ENCODE measurements around the gene ZSWIM1. TPM values are rescaled to one million over a fixed set of nuclear protein-coding genes. Genes with fewer than 3 reads are reported as not detected.
A peak's percentile ranks its signal among the peaks of the same experiment; 100 is the strongest.

Gene ZSWIM1
- total and polyA plus RNA-seq, 2 experiments from 2014 or later: 11.7 to 13.5 TPM

GRCh38 chr20:45933266-45934045 is 52.4 kb downstream of the ZSWIM1 start:
- peaks cover 4% of the 10 kb centered on the region for H3K4me1 ChIP-seq (ENCODE audit: low read depth)
- peak; percentile 25 for TF ChIP-seq CTCF (IDR thresholded peaks at IDR 0.05; ENCODE audit: low read depth, low read length)

DNA sequence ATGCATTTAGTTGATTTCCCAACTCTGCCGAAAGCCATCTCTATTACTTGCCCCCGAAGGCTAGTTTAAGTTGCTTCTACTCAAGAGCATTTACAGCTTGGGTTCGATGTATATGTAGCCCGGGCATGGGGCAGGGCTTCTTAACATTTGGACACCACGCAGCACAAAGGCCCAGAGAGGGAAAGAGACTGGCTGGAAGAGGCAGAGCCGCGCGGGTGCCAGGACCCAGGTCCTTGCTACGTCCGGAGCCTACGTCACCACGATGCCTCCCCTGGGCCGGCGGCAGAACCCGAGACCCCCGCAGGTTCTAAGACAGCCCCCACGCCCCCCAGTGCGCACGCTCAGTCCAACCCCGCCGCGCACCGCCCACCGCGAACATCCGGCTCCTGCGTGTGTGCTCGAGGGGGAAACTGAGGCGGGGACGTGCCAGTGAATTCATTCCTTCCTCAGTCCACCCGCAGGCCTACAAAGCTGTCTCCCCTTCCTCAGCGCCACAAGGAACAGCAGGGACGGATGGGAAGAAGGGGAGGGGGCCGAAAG is 53.1 kb downstream of the ZSWIM1 start:
- no peaks in the 10 kb centered on the region for H3K9me3 ChIP-seq (ENCODE audit: low read depth)

More at GRCh38 chr20:45933266-45934045, 52.4 kb downstream of the ZSWIM1 start:
- Histone ChIP-seq H3K4me3 (peak overlapping the region; percentile 68), H3K27ac (peak overlapping the region; percentile 99), H3K36me3 (peaks cover 5% of the 10 kb centered on the region), H3K27me3 (no peaks in the 10 kb centered on the region), H3K9me3 (ENCODE audit: low read depth) (no peaks in the 10 kb centered on the region)
- peak; percentile 79 to 80 for DNase-seq (ENCODE audit: low read depth in 1 of 2, low spot score in 1 of 2)

More for the DNA sequence above, 53.1 kb downstream of the ZSWIM1 start:
- peak; percentile 68 to 70 for DNase-seq (ENCODE audit: low read depth in 1 of 2, low spot score in 1 of 2)
- Histone ChIP-seq H3K27me3 (no peaks in the 10 kb centered on the region), H3K4me1 (ENCODE audit: low read depth) (peaks cover 4% of the 10 kb centered on the region), H3K27ac (peak overlapping the region; percentile 99), H3K4me3 (peak overlapping the region; percentile 68), H3K36me3 (peaks cover 9% of the 10 kb centered on the region)
- TF ChIP-seq CTCF (IDR thresholded peaks at IDR 0.05; ENCODE audit: low read depth, low read length): no peak

Other genes with a start within 250 kb of the ZSWIM1 start
- gene WFDC9, start 249.9 kb upstream of the ZSWIM1 start, total RNA-seq: not detected in 2 replicates
- gene WFDC9, start 249.9 kb upstream of the ZSWIM1 start, polyA plus RNA-seq: not detected in 2 replicates
- gene WFDC11, start 211.0 kb upstream of the ZSWIM1 start, total RNA-seq: not detected in 2 replicates
- gene WFDC11, start 211.0 kb upstream of the ZSWIM1 start, polyA plus RNA-seq: not detected in 2 replicates
- not detected in 2 replicates for gene WFDC13, start 179.2 kb upstream of the ZSWIM1 start, total RNA-seq
- gene WFDC13, start 179.2 kb upstream of the ZSWIM1 start, polyA plus RNA-seq: not detected in 2 replicates
- gene WFDC10B, start 176.2 kb upstream of the ZSWIM1 start, total RNA-seq: not detected in 2 replicates
- not detected in 2 replicates for gene WFDC10B, start 176.2 kb upstream of the ZSWIM1 start, polyA plus RNA-seq
- gene SPINT4, start 158.9 kb upstream of the ZSWIM1 start, total RNA-seq: not detected in 2 replicates
- not detected in 2 replicates for gene SPINT4, start 158.9 kb upstream of the ZSWIM1 start, polyA plus RNA-seq
- gene WFDC3, start 89.3 kb upstream of the ZSWIM1 start, total RNA-seq: not detected in 2 replicates
- 1.3 and 2.6 TPM in 2 replicates for gene WFDC3, start 89.3 kb upstream of the ZSWIM1 start, polyA plus RNA-seq
- gene DNTTIP1, start 89.3 kb upstream of the ZSWIM1 start, total RNA-seq: 33.0 and 36.4 TPM in 2 replicates
- 74.1 and 76.0 TPM in 2 replicates for gene DNTTIP1, start 89.3 kb upstream of the ZSWIM1 start, polyA plus RNA-seq
- 35.4 and 267 TPM in 2 replicates for gene UBE2C, start 68.6 kb upstream of the ZSWIM1 start, total RNA-seq
- gene UBE2C, start 68.6 kb upstream of the ZSWIM1 start, polyA plus RNA-seq: 48.6 and 352 TPM in 2 replicates
- gene TNNC2, start 53.9 kb upstream of the ZSWIM1 start, total RNA-seq: 27.9 and 36.0 TPM in 2 replicates
- 62.4 and 96.3 TPM in 2 replicates for gene TNNC2, start 53.9 kb upstream of the ZSWIM1 start, polyA plus RNA-seq
- gene SNX21, start 47.4 kb upstream of the ZSWIM1 start, total RNA-seq: 109 and 270 TPM in 2 replicates
- 42.7 and 66.8 TPM in 2 replicates for gene SNX21, start 47.4 kb upstream of the ZSWIM1 start, polyA plus RNA-seq
- 45.3 and 55.9 TPM in 2 replicates for gene ACOT8, start 23.8 kb upstream of the ZSWIM1 start, total RNA-seq
- 48.3 and 64.9 TPM in 2 replicates for gene ACOT8, start 23.8 kb upstream of the ZSWIM1 start, polyA plus RNA-seq
- gene ZSWIM3, start 23.6 kb upstream of the ZSWIM1 start, total RNA-seq: 7.4 and 8.0 TPM in 2 replicates
- gene ZSWIM3, start 23.6 kb upstream of the ZSWIM1 start, polyA plus RNA-seq: 2.2 and 4.0 TPM in 2 replicates
- 35.9 and 42.8 TPM in 2 replicates for gene SPATA25, start 6.4 kb downstream of the ZSWIM1 start, total RNA-seq
- 6.6 and 7.4 TPM in 2 replicates for gene SPATA25, start 6.4 kb downstream of the ZSWIM1 start, polyA plus RNA-seq
- 77.8 and 81.3 TPM in 2 replicates for gene NEURL2, start 10.0 kb downstream of the ZSWIM1 start, total RNA-seq
- gene NEURL2, start 10.0 kb downstream of the ZSWIM1 start, polyA plus RNA-seq: 64.5 and 78.2 TPM in 2 replicates
- gene CTSA, start 10.1 kb downstream of the ZSWIM1 start, total RNA-seq: 52.3 and 61.6 TPM in 2 replicates
- gene CTSA, start 10.1 kb downstream of the ZSWIM1 start, polyA plus RNA-seq: 78.1 and 82.7 TPM in 2 replicates
- gene PLTP, start 30.9 kb downstream of the ZSWIM1 start, total RNA-seq: 71.7 and 90.9 TPM in 2 replicates
- 93.6 and 99.6 TPM in 2 replicates for gene PLTP, start 30.9 kb downstream of the ZSWIM1 start, polyA plus RNA-seq
- gene PCIF1, start 53.5 kb downstream of the ZSWIM1 start, total RNA-seq: 26.8 and 41.2 TPM in 2 replicates
- 43.8 and 65.7 TPM in 2 replicates for gene PCIF1, start 53.5 kb downstream of the ZSWIM1 start, polyA plus RNA-seq
- gene ZNF335, start 91.0 kb downstream of the ZSWIM1 start, total RNA-seq: 18.1 and 28.1 TPM in 2 replicates
- gene ZNF335, start 91.0 kb downstream of the ZSWIM1 start, polyA plus RNA-seq: 13.5 and 26.7 TPM in 2 replicates
- gene MMP9, start 127.7 kb downstream of the ZSWIM1 start, total RNA-seq: 0.21 TPM in 1 of 2 replicates, not detected in the other
- 0.15 and 0.20 TPM in 2 replicates for gene MMP9, start 127.7 kb downstream of the ZSWIM1 start, polyA plus RNA-seq
- gene SLC12A5, start 148.0 kb downstream of the ZSWIM1 start, total RNA-seq: 7.6 and 8.3 TPM in 2 replicates
- 17.1 and 27.9 TPM in 2 replicates for gene SLC12A5, start 148.0 kb downstream of the ZSWIM1 start, polyA plus RNA-seq
- 14.3 and 23.4 TPM in 2 replicates for gene NCOA5, start 208.7 kb downstream of the ZSWIM1 start, total RNA-seq
- 17.5 and 20.4 TPM in 2 replicates for gene NCOA5, start 208.7 kb downstream of the ZSWIM1 start, polyA plus RNA-seq
- gene CD40, start 237.1 kb downstream of the ZSWIM1 start, total RNA-seq: 0.35 and 0.42 TPM in 2 replicates
- 0.75 and 1.5 TPM in 2 replicates for gene CD40, start 237.1 kb downstream of the ZSWIM1 start, polyA plus RNA-seq